ENCODE data around the gene NRF1.
A peak's percentile ranks its signal among the peaks of the same experiment; 100 is the strongest.

NRF1 gene

GRCh38 chr7:129688503-129689222 is 77.1 kb downstream of the NRF1 start:
- H3K4me3 ChIP-seq (ENCODE audit: low read depth, low read length) = no peak overlapping the region
- TF ChIP-seq, protein P1, sequence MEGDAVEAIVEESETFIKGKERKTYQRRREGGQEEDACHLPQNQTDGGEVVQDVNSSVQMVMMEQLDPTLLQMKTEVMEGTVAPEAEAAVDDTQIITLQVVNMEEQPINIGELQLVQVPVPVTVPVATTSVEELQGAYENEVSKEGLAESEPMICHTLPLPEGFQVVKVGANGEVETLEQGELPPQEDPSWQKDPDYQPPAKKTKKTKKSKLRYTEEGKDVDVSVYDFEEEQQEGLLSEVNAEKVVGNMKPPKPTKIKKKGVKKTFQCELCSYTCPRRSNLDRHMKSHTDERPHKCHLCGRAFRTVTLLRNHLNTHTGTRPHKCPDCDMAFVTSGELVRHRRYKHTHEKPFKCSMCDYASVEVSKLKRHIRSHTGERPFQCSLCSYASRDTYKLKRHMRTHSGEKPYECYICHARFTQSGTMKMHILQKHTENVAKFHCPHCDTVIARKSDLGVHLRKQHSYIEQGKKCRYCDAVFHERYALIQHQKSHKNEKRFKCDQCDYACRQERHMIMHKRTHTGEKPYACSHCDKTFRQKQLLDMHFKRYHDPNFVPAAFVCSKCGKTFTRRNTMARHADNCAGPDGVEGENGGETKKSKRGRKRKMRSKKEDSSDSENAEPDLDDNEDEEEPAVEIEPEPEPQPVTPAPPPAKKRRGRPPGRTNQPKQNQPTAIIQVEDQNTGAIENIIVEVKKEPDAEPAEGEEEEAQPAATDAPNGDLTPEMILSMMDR (conservative IDR thresholded peaks at IDR 0.05; ENCODE audit: low read depth, low read length) = no peak
- DNase-seq (ENCODE audit: low read depth) = peak; percentile 33

- TF ChIP-seq, protein P1 (conservative IDR thresholded peaks at IDR 0.05; ENCODE audit: low read depth, low read length) = no peak
- no peak for DNase-seq (ENCODE audit: low read depth)
- no peak overlapping the region for H3K4me3 ChIP-seq (ENCODE audit: low read depth, low read length)
These were observed 78.6 kb downstream of the NRF1 start for GRCh38 chr7:129689995-129690581.

DNA sequence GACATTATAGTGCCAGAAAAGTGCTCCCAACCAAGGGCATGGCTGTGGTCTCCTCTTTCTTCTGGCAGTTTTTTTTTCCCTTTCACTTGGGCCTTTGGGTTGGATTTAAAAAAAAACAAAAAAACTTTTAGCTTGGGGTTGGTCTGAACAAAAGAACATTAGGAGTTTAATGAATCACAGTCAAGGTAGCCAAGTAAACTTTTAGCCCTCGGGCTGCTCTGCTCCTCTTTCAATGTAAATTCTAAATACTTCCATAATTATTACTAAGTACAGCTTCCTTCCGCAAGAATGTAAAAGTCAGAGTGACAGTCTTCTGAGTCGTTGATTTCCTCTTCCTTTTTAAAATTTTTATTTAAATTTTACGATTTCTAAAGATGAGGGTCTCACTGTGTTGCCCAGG is 79.2 kb downstream of the NRF1 start:
- TF ChIP-seq, protein P1 (conservative IDR thresholded peaks at IDR 0.05; ENCODE audit: low read depth, low read length) = no peak
- no peak for DNase-seq (ENCODE audit: low read depth)
- H3K4me3 ChIP-seq (ENCODE audit: low read depth, low read length) = no peak overlapping the region

- H3K4me3 ChIP-seq (ENCODE audit: low read depth, low read length) = no peak overlapping the region
- TF ChIP-seq, protein P1 (conservative IDR thresholded peaks at IDR 0.05; ENCODE audit: low read depth, low read length) = no peak
- no peak for DNase-seq (ENCODE audit: low read depth)
These were observed 87.2 kb downstream of the NRF1 start for GRCh38 chr7:129698516-129699418.

DNA sequence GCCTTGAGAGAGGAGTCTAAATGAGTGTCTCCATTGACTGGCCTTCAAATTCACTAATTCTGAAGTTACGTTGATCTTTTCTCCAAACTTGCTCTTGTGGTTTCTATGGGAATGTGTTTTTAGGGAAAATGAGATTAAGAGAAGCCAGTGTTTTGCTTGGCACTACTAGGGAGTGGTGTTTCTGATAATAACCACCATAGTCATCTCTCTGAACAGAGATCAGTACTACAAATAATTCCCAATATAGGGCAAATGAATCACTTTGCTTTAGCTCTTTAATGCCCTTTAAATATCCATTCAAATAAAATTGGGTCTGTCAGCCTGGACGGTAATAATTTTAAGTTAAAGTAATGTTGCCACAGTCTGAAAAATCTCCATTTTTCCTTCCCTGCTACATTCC is 90.8 kb downstream of the NRF1 start:
- H3K4me3 ChIP-seq (ENCODE audit: low read depth, low read length) = no peak overlapping the region
- TF ChIP-seq, protein P1 (conservative IDR thresholded peaks at IDR 0.05; ENCODE audit: low read depth, low read length) = no peak
- DNase-seq (ENCODE audit: low read depth) = peak; percentile 45

DNA sequence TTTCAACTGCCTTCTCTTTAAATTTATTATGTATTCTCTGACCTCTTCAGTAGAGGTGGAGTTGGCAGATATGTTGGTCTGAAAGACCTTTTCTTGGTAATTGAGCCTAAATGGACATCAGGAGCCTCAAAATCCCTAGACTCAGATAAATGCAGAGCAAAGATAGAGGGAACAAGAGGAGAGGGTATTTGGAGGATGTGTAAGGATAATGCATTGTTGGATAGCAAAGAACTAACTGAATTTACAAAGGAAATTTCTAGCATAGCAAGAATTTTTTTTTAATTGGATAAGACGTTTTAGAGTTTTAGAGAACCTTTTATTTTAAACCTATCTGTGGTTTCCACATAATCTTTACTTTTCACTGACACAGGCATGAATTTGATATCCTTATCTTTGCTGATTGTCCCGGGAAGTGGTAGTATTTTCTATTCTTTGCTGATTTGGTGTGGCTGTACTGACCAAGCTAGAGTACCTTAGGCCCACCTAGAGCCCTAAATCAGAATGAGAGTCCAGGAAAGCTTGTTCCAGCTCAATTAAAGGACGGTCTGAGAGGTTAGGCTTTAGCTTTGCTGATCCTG is 91.3 kb downstream of the NRF1 start:
- TF ChIP-seq, protein P1 (conservative IDR thresholded peaks at IDR 0.05; ENCODE audit: low read depth, low read length) = no peak
- no peak overlapping the region for H3K4me3 ChIP-seq (ENCODE audit: low read depth, low read length)
- DNase-seq (ENCODE audit: low read depth) = peak; percentile 8

All from choroid plexus epithelial cell (primary cell).